Activated naive CD8-positive, alpha-beta T cell (primary cell): ENCODE data around the gene GTF2F1.

Experiments used
- H3K27ac Mint-ChIP-seq: one replicate; pipeline ENCODE4 v1.8.0; 2021; ENCODE audit warnings: mixed read lengths
- H3K27me3 Mint-ChIP-seq: one replicate; pipeline ENCODE4 v1.8.0; 2021; ENCODE audit warnings: mixed read lengths
- H3K36me3 Mint-ChIP-seq: one replicate; pipeline ENCODE4 v1.8.0; 2021; ENCODE audit warnings: mixed read lengths
- H3K4me1 Mint-ChIP-seq: one replicate; pipeline ENCODE4 v1.8.0; 2021; ENCODE audit warnings: low read depth, mixed read lengths
- H3K4me3 Mint-ChIP-seq: one replicate; pipeline ENCODE4 v1.8.0; 2021; ENCODE audit warnings: mild to moderate bottlenecking, mixed read lengths
- H3K9me3 Mint-ChIP-seq: one replicate; pipeline ENCODE4 v1.8.0; 2021; ENCODE audit warnings: low read depth, mixed read lengths

Gene GTF2F1

DNA sequence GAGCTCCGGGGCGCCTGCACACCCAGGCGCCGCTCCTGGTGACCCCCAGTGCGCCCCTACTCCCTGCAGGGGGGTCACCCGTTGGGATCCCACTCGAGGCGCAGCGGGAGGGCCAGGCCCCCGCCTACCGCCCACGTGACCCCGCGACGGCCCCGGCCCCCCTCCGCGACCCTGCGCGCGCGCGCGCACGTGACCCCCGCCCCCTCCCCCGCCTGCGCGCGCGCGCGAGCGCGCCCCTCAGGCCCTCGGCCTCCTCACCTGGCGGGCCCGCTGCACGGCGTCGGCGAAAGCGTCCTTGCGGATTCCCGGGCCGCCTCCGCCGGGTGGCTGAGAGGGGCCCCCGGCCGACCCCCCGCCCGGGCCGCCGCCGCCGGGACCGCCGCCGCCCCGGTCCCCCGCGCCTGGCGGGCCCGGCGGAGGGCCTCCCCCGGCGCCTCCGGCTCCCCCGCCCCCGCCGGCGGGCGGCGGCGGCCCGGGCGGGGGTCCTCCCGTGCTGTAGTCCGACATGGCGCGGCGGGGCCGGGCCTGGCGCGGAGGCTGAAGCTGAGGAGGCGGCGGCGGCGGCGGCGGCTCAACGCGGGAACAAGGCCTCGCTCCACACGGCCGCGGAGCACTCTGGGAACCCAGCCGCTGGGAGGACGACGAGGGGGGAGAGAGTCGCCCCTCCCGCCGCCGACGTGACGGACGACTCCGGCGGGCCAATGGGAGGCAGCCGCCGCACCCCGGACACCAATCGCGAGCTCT is 31.4 kb upstream of the GTF2F1 start, which contains the start of gene KHSRP:
TSS of gene KHSRP (minus strand) at position 617 of the 744 bp plus-strand sequence. CDS start at position 507, 110 bp downstream.
- H3K4me3 Mint-ChIP-seq = peak within 1 kb of the TSS; percentile 94
- H3K27ac Mint-ChIP-seq = peak within 1 kb of the TSS; percentile 90
- H3K27me3 Mint-ChIP-seq = no peaks in the 10 kb centered on the region
- H3K36me3 Mint-ChIP-seq = no peaks in the 10 kb centered on the region
- H3K9me3 Mint-ChIP-seq = no peaks in the 10 kb centered on the region
- H3K4me1 Mint-ChIP-seq = peaks cover 30% of the 10 kb centered on the region

DNA sequence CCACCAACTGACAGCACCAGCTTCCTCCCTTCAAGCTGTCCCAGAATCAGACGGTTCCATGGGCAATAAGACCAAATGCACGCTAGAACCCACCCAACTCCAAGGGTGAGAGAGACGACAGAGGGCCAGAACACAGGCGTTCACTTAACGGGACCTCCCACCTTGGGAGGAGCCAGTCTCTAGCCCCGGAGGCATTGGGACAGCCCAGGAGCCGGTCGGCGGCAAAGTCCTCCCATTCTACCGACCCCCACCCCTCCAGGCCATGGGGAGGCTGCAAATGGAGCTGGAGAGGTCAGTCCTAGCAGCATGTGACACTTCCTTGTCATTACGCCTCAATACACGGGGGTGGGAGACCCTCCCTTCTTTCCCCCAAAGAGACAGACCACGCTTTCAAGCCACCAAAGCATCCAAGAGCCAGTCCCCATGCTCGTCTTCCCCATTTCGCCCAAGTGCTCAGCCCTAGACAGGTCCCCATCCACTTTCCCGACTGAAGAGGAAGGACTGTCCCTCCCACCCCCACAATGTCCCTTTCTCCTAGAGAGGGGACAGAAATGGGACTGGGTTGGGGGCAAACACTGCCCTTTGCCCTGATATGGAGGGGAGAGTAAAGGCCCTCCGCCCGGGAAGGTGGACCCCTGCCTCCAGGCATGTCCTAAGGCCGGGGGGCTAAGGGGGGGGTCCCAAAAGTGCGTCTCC is 30.7 kb upstream of the GTF2F1 start:
- Mint-ChIP-seq H3K4me3 (peak overlapping the region; percentile 94), H3K9me3 (no peaks in the 10 kb centered on the region), H3K36me3 (no peaks in the 10 kb centered on the region), H3K27me3 (no peaks in the 10 kb centered on the region), H3K27ac (peak overlapping the region; percentile 85), H3K4me1 (peaks cover 30% of the 10 kb centered on the region)

DNA sequence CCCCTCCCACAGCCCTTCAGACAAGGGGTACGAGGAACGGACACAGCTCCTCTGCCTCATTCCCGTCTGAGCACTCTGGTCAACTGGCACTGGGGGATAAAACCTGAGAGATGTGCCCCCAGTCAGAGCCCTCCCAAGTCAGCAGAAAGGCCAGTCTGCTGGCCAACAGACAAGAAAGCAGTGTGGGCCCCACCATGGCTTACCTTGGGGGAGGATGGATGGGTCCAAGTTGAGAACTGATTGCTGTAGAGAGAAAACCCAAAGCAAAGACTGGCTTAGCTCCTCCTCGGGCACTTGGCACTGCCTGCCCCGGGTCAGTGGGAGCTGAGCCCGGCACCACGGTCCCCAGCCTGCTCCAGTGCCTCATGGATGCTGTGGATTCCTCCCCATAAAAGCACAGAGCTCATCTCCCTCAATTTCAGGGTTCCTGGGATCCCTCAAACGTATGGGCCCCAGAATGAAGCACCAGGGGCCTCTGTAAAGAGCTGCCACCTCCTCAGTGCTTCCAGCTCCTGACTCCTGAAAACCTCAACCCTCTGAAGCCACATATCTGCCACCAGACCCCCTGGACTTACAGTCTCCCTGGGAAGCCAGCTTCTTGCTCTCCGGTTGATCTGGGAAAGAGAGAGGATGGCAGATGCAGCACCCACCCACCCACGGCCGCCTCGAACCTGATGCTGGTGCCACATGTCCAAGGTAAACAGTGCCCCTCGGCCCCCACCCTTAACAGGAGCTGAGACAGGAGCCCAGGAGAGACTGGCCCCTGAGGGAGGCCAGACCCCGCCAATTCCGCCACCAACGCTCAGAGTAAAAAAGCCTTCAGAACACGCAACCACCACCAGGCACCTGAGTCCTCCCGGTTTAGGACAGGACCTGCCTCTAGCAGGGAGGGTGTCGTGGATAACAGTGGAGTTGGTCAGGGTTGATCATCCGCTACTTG is 28.4 kb upstream of the GTF2F1 start:
- Mint-ChIP-seq H3K36me3 (no peaks in the 10 kb centered on the region), H3K4me3 (peak overlapping the region; percentile 94), H3K4me1 (peaks cover 28% of the 10 kb centered on the region), H3K27me3 (no peaks in the 10 kb centered on the region), H3K27ac (peak overlapping the region; percentile 22), H3K9me3 (no peaks in the 10 kb centered on the region)

DNA sequence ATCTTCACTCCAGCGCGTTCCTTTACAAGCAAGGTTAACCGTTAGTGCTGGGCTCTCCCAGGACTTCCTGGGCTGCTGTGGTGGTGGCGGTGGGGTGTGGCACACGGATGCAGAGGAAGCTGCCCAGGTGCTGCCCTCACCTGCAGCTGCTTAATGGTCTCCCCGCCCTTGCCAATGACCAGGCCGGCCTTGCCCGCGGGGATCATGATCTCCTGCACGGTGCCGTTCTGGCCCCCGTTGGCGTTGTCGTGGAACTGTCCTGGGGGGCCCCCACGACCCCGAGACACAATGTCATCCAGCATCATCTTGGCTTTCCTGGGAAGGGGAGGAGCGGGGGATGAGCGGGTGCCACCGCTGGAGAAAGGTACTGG is 25.6 kb upstream of the GTF2F1 start:
- peaks cover 20% of the 10 kb centered on the region for H3K4me1 Mint-ChIP-seq
- no peak overlapping the region for H3K27ac Mint-ChIP-seq
- H3K4me3 Mint-ChIP-seq = no peak overlapping the region
- H3K36me3 Mint-ChIP-seq = no peaks in the 10 kb centered on the region
- no peaks in the 10 kb centered on the region for H3K9me3 Mint-ChIP-seq
- H3K27me3 Mint-ChIP-seq = no peaks in the 10 kb centered on the region

DNA sequence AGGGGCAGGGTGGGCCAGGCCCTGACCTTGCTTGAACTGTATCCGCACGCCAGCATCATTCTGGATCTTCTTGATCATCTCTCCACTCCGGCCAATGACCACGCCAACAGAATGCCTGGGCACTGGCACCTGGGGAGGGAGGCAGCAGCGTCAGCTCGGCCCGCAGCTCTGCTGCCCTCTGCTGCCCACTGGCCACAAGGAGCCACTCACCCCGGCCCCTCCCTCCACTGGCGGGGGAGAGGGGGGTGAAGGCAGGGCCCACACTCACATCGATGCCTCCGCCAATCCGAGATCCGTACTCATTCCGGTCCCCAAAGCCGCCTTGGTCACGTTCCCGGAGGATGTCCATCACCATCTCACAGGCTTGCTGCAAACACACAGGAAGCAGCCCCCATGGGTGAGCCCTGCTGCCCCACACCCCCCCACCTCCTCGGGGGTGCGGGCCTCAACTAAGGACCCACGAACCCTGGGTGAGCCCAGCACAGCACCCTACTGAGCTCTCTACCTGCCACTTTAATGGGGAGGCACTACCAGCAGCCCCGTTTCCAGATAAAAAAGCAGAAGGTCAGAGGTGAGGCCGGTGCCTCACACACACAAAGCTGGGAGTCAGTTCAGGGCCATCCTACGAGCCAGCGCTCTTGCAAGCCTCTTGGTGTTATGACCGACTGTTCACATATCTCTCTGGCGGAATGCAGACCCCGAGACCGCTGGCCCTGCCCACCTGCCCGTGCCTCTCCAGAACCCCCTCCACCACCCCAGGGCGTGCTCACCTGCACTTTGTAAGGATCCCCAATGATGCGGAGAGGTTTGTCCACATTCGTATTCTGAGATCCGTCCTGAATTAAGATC is 25.0 kb upstream of the GTF2F1 start:
- Mint-ChIP-seq H3K27ac (no peak overlapping the region), H3K27me3 (no peaks in the 10 kb centered on the region), H3K4me1 (peaks cover 14% of the 10 kb centered on the region), H3K9me3 (no peaks in the 10 kb centered on the region), H3K36me3 (no peaks in the 10 kb centered on the region), H3K4me3 (no peak overlapping the region)

DNA sequence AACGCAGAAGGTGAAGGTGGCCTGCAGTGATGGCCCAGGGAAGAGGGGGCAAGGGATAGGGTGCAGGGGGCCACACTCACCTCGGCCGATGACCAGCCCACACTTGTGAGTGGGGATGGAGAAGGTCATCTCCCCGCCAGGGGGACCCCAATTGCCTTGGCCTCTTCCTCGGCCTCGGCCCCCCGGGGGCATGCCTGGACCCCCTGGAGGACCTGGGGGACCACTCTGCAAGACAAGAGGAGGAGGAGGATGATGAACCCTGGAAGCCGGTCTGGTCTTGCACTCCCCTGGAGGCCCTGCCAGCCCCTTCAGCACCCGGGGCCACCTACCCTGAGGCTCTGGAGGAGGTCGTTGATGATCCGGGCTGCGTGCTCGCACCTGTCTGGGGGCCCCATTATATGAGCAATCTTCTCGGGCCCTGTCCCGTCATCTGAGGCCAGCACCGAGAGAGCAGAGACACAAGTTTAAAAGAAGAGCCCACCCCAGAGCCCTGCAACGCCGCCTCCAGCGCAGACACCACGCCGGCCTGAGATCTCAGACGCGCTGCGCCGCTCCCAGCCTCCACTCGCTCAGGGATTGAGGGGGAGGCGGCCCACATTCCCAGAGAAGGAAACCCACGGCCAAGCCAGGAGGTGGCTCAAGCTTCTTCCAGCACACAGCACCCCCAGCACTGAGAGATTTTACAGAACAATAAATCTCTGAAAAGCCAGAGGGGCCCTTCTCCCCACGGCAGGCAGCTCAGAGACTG is 23.9 kb upstream of the GTF2F1 start:
- H3K27ac Mint-ChIP-seq = no peak overlapping the region

DNA sequence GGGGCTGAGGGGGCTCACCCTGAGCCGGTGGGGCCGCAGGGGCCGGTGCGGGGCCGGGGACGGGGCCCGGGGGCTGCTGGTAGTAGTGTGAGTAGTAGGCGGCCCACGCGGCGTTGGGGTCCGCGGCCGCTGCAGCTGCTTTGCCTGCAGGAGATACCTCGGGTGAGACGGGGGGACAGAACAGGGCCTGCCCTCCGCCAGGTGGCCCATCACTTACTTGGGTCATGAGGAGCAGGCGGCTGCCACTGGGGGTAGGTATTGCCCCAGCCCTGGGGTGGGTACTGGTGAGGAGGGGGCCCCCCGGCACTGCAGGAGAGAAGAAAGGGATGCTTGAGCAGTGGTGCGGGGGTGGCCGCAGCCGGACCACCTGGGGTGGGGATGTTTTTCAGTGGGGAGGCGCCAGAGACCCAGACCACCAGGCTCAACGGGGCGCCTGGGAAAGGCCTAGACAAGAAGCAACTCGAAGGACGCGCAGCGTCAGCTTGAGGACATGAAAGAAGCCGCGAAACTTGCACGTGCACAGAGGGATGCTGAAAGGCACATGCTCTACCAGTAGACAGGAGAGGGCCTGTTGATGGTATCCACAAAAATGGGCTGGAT is 22.7 kb upstream of the GTF2F1 start:
- Mint-ChIP-seq H3K36me3 (no peaks in the 10 kb centered on the region), H3K27me3 (no peaks in the 10 kb centered on the region), H3K4me1 (peaks cover under 1% of the 10 kb centered on the region), H3K4me3 (no peak overlapping the region), H3K9me3 (no peaks in the 10 kb centered on the region), H3K27ac (no peak overlapping the region)

More for the DNA sequence above, 23.9 kb upstream of the GTF2F1 start:
- no peaks in the 10 kb centered on the region for H3K36me3 Mint-ChIP-seq
- no peaks in the 10 kb centered on the region for H3K9me3 Mint-ChIP-seq
- no peak overlapping the region for H3K4me3 Mint-ChIP-seq
- no peaks in the 10 kb centered on the region for H3K27me3 Mint-ChIP-seq
- peaks cover 4% of the 10 kb centered on the region for H3K4me1 Mint-ChIP-seq

DNA sequence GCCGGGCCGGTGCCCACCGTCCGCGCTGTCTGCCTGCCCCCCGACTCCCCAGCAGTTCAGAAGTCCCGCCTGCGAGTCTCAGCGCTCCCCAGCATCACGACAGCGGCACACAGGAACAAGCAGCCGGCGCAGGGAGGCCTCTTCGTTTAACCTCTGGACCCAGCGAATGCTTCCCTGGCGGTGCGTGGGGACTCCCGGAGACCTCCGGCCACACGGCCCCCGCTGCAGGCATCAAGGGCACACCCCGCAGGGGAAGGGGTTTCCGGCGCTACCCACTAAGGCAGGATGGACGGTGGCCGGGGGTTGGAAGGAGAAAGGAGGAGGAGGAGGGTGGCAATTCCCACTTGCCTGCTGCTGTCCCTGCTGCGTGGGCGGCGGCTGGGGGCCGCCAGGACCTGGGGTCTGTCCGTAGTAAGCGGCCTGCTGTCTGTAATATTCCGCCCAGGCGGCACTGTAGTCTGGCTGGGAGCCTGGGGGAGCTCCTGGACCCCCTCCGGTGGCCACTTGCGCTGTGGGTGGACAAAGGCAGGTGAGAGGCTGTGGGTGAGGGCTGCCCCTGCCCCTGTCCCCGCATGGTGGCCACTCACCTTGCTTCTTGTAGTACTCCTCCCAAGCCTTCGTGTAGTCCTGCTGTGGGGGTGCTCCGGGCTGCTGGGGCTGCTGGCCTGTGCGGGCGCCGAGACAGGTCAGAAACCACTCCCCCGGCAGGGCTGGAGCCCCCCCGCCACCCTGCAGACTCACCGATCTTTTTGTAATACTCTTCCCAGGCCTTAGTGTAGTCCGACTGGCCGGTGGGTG is 22.0 kb upstream of the GTF2F1 start:
- no peaks in the 10 kb centered on the region for H3K9me3 Mint-ChIP-seq
- no peak overlapping the region for H3K4me3 Mint-ChIP-seq
- H3K36me3 Mint-ChIP-seq = no peaks in the 10 kb centered on the region
- H3K27me3 Mint-ChIP-seq = no peaks in the 10 kb centered on the region
- no peaks in the 10 kb centered on the region for H3K4me1 Mint-ChIP-seq
- H3K27ac Mint-ChIP-seq = no peak overlapping the region

DNA sequence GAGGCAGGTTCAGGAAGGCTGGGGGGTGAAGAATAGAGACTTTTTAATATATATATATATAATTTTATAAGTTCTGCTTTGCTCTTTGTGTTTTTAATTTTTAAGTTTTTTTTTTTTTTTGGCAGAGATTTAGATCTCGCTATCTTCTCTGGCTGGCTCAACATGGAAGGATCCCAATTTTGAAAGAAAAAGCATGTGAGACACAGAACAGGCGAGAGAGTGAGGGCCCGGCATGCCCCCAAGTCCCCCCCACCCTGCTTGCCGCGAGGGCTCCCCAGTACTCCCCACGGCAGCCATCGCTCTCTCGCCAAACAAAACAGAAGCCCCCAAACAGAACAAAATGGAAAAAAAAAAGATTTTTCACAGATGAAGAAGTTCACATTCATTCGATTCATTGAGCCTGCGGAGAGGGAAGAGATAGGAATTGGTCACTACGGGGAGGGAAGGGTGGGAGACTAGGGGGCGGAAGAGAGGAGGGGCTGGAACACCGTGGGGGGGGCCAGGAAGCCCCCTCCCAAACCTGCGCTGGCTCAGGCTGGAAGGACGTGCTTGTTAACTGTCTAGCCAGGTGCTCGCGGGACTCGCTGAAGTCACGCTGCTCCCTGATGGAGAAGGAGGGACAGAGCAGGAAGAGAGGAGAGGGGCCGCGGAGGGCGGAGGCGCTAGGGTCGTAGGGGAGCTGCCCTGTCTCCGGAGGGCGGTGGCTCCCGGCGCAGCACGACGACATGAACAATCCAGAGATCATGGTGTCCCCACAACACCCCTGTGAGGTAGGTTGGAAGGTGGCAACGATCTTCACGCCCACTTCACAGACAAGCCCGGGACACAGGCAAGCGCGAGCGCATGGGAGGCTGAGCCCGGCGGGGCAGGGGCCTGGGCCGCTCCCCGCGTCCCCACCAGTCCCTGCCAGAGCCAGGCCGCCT is 21.0 kb upstream of the GTF2F1 start:
- no peaks in the 10 kb centered on the region for H3K9me3 Mint-ChIP-seq
- no peaks in the 10 kb centered on the region for H3K4me1 Mint-ChIP-seq
- no peaks in the 10 kb centered on the region for H3K36me3 Mint-ChIP-seq
- H3K27ac Mint-ChIP-seq = no peak overlapping the region
- H3K27me3 Mint-ChIP-seq = no peaks in the 10 kb centered on the region
- H3K4me3 Mint-ChIP-seq = no peak overlapping the region

DNA sequence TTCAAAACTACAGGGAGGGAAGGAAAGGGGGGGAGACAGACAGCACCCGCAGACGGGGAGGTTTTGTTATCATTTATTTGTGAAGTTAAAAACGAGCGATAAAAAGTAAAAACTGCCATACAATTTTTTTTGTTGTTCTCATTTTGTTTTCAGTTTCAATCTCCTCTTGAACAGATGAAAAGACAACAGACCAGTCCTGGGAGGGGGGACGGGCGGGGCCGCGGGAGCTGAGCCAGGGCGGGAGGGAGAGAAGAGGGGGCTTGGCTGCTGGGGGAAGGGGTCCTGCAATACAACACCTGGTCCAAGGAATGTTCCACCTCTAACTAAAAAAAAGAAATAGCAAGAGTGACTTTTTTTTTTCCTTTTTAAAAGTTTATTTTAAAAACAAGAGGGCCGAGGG is 20.3 kb upstream of the GTF2F1 start:
- H3K4me1 Mint-ChIP-seq = no peaks in the 10 kb centered on the region
- no peak overlapping the region for H3K27ac Mint-ChIP-seq
- H3K4me3 Mint-ChIP-seq = no peak overlapping the region
- no peaks in the 10 kb centered on the region for H3K9me3 Mint-ChIP-seq
- no peaks in the 10 kb centered on the region for H3K27me3 Mint-ChIP-seq
- H3K36me3 Mint-ChIP-seq = no peaks in the 10 kb centered on the region

DNA sequence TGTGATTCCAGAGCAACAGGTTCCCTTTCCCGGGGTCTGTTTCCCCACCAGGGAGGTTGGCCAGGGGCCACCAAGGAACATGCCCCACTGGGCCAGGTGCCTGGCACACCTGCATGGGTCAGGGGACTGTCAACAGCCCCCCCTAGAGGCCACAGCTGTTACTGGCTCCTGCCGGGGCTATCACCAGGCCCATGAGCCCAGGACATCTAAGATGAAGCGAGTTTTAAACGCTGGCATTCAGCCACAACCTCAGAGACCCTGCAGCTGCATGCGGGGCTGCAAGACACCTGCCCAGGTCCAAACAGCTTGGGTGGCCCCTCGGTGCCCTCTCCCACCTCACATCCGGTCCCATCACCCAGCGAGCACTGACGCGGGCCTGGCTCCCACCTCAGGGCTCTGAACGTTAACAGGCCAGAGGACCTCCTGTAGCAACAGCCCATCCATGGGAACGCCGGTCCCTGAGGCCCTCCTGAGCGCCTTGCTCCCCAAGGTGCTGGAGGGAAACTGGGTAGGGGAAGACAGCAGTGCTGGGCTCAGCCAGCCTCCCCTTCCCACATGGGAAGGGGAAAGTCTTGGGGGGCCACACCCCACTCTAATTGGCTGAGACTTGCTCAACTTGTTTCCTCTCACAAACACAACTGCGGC is 19.6 kb upstream of the GTF2F1 start:
- H3K27me3 Mint-ChIP-seq = no peaks in the 10 kb centered on the region
- H3K4me3 Mint-ChIP-seq = no peak overlapping the region
- no peaks in the 10 kb centered on the region for H3K4me1 Mint-ChIP-seq
- no peaks in the 10 kb centered on the region for H3K36me3 Mint-ChIP-seq
- no peaks in the 10 kb centered on the region for H3K9me3 Mint-ChIP-seq
- no peak overlapping the region for H3K27ac Mint-ChIP-seq

DNA sequence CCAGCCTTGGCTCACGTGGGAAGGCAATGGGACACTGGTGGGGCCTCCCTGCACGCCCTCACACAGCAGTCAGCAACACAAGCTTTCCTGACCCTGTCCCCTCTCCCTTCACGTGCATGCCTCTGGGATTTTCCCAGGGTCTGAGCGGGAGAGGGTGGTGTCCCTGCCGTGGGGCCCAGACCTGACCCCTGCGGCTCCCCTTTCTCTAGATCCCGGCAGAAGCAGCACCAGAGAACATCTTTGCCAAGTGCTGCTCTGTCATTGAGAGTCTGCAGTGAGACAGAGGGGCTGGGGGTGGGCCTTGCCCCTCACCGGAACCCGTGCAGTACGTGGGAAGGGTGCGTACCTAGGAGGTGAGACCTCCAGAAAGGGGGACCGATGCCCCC is 19.1 kb upstream of the GTF2F1 start:
- no peaks in the 10 kb centered on the region for H3K36me3 Mint-ChIP-seq
- H3K4me3 Mint-ChIP-seq = no peak overlapping the region
- no peaks in the 10 kb centered on the region for H3K27me3 Mint-ChIP-seq
- no peaks in the 10 kb centered on the region for H3K9me3 Mint-ChIP-seq
- no peak overlapping the region for H3K27ac Mint-ChIP-seq
- no peaks in the 10 kb centered on the region for H3K4me1 Mint-ChIP-seq
